GM18520 (cell line): ENCODE results near the gene PDCD4.
"Not testable (repeated sequence)": the region's sequence is repeated elsewhere in the genome, so short reads cannot be mapped to it uniquely, and the experiment has no call there.

Experiments
- ATAC-seq: cut with Tn5 transposase; IDR thresholded peaks from one replicate; pipeline ENCODE4 v1.9.1; 2021; ENCODE audit not compliant: unreplicated experiment

The PDCD4 gene

DNA sequence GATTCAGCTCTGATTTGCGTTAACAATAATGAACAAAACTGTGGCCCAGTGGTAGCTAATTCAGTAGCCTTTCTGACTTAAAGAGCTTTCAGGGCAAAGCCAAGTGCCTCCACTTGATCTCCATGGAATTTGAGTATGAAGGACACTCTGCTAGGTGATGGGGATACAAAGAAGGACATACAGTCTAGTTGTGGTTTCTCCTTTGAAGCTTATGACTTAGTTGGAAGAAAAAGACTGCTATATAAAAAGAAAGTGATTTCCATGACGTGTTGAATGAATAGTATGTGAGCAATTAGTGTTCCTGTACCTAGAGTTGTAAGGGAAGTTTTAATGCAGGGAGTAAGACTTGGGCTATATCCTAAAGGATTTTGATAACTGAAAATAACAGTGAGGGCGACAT, 8.3 kb downstream of the PDCD4 start:
- ATAC-seq = no peak

DNA sequence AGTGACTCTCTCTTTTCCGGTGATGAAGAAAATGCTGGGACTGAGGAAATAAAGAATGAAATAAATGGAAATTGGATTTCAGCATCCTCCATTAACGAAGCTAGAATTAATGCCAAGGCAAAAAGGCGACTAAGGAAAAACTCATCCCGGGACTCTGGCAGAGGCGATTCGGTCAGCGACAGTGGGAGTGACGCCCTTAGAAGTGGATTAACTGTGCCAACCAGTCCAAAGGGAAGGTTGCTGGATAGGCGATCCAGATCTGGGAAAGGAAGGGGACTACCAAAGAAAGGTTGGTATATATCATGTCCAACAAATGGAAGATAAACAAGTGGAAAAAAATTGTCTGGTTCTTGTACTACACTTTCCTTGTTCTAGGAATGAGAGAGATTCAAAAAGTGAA, 9.5 kb downstream of the PDCD4 start:
- no peak for ATAC-seq

DNA sequence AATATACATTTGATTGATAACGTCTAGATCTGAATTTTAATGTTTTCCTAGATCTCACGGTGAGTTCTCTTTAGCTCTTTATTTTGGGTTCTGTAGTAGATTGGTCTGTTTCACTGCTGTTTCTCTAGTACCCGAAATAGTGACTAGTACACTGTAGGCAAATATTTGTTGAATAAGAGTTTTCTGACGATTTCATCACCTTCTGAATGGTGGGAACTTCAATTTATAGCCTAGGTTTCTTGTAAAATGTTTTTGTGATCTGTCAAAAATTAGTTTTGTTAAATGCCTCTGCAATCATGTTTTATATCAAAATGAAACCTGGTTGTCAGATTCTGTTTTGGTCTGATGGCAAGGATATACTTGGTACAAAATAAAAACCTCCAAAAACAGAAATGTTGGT, 10.2 kb downstream of the PDCD4 start:
- no peak for ATAC-seq

DNA sequence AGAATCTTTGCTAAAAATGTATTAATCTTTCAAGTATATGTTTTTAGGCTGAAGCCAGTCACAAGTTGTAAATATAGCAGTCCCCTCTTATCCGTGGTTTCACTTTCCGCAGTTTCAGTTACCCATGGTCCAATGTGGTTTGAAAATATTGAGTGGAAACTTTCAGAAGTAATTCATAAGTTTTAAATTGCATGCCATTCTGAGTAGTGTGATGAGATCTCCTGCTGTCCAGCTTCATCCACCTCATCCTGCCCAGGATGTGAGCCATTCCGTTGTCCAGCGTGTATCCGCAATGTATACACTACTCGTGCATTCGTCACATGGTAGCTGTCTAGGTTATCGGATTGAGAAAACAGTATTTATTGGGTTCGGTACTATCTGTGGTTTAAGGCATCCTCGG, 12.2 kb downstream of the PDCD4 start:
- no peak for ATAC-seq

DNA sequence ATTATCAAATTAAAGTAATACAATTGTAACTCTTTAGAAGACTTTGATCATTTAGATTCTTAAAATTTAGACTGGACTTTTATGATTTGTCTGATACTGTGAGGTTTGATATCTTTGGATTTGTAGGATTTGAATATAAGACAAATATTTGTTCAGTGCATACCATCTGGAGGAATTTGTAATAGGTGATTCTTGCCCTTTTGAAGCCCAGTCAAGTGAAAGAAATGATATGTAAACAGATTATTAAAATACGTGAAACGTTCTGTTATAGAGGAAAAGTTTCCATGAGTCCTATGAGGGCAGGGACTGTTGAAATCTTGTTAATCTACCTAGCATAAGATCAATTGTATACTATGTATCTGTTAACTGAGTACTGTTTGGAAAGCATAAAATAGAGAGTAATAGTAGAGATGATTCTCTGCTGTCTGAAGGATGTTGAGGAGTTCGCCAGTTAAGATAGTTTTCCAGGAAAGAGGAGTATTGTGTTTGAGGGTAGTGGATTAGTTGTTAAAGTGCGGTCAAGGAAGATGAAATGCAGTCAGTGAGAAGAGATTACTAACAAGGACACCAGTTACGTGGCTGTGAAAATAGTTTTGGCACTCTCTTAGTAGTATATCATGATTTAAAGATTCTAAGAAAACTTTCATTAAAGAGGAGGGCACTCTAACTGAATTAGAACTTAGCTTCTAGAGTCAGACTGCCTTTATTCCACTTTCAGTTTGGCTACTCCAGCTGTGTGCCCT, 14.4 kb downstream of the PDCD4 start:
- ATAC-seq = no peak

DNA sequence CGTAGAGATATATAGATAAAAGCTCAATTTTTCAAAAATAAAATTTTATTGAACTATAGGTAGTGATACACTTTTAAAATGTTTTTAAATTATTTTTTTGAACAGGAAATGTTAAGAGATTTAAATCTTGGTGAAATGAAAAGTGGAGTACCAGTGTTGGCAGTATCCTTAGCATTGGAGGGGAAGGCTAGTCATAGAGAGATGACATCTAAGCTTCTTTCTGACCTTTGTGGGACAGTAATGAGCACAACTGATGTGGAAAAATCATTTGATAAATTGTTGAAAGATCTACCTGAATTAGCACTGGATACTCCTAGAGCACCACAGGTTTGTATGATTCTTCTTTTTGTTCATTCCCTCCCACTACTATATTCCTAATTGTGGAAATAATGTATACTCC, 15.8 kb downstream of the PDCD4 start:
- no peak for ATAC-seq

DNA sequence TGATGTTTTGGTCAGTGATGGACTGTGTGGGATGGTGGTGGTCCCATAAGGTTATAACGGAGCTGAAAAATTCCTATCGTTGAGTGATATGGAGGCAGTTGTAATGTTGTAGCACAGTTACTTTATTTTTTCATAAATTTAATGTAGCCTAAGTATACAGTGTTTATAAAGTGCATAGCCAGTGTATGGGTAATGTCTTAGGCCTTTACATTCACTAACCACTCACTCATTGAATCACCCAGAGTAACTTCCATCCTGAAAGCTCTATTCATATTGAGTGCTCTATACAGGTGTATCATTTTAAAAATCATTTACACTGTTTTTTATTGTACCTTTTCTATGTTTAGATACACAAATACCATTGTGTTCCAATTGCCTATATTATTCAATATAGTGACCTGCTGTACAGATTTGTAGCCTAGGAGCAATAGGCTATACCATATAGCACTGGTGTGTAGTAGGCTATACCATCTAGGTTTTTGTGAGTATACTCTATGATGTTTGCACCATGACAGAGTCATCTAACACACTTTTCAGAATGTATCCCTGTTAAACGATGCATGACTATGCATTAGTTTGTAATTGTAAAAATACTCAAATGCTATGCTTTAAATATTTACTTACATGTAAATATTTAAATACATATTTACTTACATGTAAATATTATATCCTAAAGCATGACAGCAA, 21.0 kb downstream of the PDCD4 start:
- no peak for ATAC-seq

DNA sequence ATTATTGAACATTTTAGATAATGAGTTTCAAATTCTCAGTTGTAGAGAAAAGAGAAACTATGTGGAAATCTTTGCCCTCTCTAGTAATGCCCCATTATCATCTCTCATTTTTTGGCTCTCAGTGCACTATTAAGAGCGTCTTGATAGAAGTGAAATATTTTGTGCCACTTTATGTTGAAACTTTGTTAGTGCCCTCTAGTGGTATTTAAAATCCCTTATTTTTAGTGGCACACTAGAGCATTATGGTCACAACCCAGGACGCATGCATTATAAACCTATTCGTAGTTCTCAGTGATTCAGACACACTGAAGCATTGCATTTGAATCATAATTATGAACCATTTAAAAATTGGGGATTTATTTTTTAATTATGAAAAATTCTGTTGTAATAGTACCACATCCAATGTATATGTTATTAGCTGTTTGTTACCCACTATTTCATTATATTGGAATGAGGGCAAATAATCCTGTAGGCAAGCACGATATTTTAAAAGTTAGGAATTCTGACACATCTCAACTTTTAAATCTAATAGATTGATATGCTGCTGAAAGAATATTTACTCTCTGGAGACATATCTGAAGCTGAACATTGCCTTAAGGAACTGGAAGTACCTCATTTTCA, 21.9 kb downstream of the PDCD4 start:
- peak; percentile 59 for ATAC-seq

DNA sequence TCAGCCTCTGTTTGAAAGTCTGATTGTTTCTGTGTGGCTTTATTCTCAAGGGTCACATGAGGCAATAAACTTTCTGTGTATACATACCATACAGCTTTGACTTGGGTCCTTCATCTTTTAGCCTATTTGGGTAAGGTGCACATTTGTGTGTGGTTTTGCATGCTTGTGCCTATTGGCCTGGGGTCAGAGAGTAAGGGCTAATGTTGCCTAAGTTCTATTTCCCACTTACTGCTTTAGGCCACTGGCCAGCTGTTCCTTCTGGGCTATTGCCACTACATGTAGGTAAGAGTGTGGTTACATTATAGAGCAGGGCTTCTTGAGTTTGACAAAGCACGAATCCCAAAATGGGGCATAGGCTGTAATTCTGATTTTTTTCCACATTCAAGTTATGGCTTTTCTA, 25.5 kb downstream of the PDCD4 start:
- no peak for ATAC-seq

DNA sequence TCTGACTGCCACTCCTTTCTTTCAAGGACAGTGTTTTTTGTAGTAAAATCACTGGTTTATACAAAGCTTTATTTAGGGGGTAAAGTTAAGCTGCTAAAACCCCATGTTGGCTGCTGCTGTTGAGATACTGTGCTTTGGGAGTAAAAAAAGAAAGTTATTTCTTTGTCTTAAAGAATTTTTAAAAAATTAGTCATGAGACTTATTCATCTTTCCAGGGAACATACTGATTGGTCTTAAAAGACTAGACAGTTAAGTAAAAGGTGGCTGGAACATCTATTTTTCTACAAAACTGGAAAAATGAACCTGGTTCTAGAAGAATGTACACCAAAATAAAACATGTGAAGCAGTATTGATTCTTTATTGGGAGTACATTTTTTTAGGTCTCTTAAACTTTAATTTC, 26.7 kb downstream of the PDCD4 start:
- no peak for ATAC-seq

DNA sequence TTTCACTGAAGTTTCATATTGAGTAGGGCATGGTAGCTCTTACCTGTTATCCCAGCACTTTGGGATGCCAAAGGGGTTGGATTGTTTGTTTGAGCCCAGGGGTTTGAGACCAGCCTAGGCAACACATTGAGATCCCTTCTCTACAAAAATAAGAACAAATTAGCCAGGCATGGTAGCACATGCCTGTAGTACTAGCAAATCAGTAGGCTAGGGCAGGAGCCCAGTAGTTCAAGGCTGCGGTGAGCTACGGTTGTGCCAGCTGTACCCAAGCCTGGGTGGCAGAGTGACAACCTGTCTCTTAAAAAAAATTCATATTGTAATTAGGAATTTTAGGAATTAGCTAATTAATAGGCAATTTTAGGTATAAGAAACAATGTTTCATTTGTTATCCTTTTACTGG, 29.3 kb downstream of the PDCD4 start:
- ATAC-seq = no peak

DNA sequence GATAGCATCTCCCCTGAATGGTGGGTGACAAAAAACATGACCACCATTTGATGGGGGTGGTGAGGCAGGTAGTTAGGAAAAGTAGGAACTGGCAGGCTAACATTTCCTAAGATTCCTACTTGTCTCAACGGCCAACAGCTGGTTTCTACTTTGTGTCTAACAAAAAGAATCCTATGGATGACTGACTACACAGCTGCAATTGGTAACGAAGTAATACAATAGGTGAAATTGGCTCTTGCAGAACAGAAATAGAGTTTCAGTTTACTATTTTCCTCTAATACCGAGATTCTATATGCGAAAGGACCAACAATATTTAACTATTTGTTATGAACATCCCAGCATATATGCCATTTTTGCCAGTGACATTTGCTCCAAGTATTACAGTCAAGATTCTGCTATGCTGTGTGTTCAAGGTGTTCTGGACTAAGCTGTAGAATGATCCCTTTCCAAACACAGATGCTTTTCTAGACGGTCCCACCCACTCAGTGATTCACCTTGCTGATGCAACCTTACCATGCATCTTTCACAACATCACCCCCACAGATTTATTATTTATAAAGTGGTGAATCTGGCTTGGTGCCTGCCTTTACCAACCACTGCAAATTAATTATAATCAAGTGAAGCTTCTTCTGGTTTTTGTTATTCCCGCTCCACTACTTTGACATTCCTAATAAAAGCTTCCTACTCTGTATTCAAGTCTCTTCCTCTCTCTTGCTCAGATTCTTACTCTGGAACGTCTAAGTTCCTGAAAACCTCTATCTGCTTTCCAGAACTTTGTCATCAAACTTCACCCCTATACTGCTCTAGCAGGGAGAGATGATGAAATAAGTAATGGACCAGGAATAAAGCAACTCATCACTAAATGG, 30.5 kb downstream of the PDCD4 start:
- no peak for ATAC-seq

DNA sequence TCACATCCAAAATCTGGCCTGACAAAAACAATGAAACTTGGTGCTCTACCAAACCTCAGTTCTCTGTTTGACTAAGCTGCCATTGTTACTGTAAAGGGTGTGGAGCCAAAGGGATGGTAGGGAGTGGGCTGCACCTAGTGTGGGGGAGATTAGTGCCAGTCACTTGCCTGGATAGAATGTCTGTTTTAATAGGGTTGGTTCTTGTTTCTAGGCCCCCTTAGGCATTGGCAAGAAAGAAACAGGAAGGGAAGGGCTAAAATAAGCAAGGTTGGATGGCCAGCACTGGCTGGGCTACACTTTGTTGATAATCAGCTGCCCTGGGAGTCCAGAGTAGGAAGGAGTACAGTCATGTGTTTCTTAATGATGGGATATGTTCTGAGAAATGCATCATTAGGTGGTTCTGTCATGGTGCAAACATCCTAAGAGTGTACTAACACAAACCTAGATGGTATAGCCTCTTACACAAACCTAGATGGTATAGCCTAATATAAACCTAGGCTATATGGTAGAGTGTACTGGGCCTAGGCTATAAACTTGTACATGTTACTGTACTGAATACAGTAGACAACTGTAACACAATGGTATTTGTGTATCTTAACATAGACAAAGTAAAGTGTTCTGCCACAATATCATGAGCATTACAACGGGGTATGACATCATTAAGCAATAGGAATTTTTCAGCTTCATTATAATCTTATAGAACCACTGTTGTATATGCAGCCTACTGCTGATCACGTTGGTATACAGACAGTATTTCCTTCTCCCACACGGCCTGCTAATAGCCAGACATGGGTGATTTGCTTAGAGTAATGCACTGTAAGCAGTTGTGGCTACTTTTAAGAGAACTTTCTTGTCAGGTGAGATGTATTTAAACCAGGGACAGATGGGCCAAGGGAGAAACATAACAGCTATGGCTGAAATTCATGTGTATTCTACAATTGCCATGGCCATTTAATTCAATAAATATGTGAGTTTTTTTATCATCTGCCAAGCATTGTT, 31.9 kb downstream of the PDCD4 start:
- ATAC-seq = no peak

DNA sequence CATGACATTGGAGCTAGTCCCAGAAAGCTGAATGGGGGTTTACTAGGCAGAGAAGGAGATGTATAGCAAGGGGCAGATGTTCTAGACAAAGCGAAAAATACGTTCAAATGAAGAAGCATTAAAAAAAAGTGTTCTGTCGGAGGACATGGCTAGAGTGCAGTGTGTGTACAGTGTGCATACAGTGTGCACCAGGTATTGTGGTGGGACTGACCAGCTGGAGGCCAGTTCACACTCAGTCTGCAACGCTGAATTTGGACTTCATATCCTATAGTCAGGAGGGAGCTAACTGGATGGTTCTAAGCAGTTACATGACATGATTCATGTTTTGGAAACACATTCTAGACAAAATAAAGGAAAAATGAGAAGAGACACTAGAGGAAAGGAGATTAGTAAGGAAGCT, 38.4 kb downstream of the PDCD4 start:
- no peak for ATAC-seq

DNA sequence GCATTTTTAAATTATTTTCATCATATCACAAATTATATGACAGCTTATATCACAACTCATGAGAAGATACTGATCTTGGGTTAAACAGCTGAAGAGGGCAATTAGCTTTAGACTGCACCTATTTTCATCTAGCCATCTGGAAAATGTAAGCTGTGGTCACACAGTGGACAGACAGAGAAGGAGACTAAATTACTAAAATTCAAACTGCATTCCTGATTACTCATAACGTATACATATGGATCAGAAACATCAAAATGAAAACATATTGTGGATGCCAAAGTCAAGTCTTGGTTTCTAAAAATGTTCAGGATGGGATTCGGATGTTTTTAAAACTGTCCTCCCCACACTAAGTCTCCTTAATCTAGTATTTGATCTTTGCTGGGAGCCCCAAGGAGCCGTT, 40.6 kb downstream of the PDCD4 start:
- no peak for ATAC-seq

DNA sequence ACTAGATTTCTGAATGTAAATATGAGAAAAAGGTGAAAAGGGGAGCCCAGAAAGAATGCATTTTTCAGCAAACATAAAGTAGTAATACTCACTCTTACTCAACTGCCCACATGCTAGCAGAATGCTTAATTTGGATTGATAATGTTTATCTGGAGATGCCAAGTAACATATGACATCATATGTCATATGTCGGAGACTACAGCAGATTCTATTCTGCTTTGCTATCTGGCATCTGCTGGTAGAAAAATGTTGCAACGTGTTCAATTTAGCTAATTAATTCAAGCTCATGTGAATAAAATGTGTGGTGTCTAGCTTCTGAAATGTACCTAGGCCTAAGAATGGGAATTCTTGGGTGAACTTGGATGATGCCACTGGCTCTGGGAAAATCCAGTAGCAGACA, 42.7 kb downstream of the PDCD4 start:
- no peak for ATAC-seq

DNA sequence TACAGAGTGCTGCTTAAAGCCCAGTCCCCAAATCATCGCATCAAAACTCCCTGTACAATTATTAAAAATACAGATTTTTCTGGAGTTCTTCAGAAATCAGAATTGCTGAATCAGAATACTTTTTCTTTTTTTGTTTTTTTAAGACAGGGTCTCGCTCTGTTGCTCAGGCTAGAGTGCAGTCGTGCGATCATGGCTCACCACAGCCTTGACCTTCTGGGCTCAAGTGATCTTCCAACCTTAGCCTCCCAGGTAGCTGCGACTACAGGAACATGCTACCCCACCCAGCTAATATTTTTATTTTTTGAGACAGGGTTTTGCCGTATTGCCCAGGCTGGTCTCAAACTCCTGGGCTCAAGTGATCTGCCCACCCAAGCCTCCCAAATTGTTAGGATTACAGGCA, 43.3 kb downstream of the PDCD4 start:
- no peak for ATAC-seq

DNA sequence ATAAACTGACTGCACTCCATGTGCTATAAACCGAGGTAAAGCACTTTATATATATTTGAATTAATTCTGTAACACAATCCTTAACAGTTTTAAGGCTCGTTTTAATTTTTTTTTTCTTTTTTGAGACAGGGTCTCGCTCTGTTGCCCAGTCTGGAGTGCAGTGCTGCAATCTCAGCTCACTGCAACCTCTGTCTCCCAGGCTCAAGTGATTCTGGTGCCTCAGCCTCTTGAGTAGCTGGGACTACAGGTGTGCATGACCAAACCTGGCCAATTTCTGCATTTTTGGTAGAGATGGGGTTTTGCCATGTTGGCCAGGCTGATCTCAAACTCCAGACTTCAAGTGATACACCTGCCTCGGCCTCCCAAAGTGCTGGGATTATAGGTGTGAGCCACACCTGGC, 43.9 kb downstream of the PDCD4 start:
- not testable (repeated sequence) for ATAC-seq

DNA sequence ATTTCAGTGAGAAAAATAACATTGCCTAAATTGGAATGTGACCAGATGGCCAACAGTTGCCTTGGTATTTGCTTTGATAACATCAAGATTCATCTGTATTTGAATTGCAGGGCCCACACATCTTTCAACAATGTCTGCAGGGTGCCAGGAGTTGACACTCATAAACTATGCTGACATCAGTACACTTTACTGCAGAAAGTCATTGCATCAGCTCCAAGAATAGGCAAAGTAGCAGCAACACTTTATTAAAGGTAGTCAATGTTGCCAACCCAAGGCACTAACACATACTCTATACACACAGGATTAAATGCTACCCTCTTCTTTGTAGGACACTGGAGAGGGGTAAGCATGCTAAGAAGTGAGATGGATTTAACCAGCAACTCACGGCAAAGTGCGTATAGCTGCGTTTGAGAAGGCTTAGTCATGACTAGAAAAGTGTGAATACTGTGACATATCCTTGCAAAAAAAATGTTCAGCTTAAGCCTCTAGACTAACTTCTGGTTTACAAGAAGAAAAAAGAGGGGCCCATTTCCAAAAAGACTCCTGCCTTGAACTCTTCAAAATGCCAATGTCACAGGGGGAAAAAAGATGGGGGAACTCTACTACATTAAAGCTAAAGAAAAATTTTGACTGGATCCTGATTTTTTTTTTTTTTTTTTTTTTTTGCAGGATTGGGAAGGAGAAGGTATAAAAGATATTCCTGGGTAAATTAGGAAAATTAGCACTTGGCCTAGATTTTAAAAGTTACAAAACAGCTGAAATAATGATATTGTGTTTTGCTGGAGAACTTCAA, 45.0 kb downstream of the PDCD4 start:
- no peak for ATAC-seq

DNA sequence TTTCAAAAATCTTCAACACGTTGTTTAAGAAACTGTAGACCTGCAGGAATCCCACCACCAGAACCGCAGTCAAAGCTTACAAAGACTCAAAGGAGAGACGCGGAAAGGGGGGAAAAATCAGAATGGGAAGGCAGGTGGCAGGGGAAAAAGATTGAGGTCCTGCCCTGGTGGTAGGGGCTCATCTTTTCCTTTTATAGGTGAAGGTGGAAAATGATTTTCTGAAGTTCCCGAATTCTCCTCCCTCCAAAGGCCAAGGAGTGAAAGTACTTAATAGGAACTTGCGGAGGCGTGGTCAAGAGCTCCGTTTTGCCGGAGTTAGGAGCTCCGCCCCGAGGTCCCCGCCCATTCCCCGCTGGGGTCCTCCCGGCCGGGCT, 46.5 kb downstream of the PDCD4 start:
- no peak for ATAC-seq
